Raji (cell line): ENCODE data around the gene NPC1.

ENCODE experiments used
- POLR2A ChIP-seq: IDR thresholded peaks from 2 replicates; pipeline ENCODE4 v1.6.1; 2011; ENCODE audit warnings: low read depth, low read length, control low read depth; ENCODE audit not compliant: insufficient read depth

The NPC1 gene

GRCh38 chr18:23572012-23572411, 14.3 kb downstream of the NPC1 start:
- no peak for TF ChIP-seq POLR2A

DNA sequence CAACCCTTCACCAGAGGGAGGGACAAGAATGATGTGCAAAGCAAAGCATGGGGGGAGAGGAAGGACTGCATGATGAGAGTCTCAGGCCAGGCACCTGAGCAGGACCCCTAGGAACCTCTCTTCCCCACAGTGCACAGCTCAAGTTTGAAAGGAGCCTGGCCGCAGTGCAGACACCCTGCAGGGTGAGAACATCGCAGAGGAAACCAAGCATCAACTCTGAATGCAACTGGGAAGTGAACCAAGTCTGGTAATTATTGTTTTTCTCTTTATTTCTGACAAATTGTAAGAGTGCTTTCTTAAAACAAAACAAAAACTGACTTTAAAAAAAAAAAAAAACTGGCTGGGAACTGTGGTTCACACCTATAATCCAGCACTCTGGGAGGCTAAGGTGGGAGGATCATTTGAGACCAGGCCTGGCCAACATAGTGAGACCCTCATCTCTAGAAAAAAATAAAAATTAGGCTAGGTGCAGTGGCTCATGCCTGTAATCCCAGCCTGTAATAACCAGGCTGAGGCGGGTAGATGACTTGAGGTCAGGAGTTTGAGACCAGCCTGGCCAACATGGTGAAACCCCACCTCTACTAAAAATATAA, 15.3 kb downstream of the NPC1 start:
- no peak for TF ChIP-seq POLR2A

DNA sequence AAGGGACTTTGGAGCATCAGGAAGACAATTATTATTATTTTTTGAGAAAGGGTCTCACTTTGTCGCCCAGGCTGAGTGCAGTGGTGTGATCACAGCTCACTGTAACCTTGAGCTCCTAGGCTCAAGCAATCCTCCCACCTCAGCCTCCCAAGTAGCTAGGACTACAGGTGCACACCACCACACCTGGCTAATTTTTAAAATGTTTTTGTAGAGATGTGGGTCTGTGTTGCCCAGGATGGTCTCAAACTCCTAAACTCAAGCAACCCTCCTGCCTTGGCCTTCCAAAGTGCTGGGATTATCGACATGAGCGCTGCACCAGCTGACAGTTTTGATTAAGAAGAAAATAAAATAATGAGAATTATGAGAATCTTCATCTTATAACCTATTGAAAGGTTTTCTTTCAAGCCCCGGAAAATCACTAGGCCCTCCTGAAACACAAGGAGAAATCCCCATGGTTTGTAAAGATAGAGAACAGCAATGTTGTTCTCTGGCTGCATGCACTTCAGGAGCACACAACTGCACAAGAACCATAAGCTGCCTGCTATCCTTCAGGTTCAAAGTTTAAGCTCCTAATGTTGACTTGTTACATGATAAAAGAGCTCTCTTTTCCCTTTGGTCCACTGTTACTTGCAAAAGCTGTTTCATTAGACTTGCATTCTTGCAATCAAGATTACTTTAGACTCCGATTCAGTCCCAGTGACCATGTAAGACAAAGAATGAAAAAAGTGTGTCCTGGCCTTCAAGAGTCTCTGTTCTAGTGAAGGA, 16.8 kb downstream of the NPC1 start:
- TF ChIP-seq POLR2A = no peak

DNA sequence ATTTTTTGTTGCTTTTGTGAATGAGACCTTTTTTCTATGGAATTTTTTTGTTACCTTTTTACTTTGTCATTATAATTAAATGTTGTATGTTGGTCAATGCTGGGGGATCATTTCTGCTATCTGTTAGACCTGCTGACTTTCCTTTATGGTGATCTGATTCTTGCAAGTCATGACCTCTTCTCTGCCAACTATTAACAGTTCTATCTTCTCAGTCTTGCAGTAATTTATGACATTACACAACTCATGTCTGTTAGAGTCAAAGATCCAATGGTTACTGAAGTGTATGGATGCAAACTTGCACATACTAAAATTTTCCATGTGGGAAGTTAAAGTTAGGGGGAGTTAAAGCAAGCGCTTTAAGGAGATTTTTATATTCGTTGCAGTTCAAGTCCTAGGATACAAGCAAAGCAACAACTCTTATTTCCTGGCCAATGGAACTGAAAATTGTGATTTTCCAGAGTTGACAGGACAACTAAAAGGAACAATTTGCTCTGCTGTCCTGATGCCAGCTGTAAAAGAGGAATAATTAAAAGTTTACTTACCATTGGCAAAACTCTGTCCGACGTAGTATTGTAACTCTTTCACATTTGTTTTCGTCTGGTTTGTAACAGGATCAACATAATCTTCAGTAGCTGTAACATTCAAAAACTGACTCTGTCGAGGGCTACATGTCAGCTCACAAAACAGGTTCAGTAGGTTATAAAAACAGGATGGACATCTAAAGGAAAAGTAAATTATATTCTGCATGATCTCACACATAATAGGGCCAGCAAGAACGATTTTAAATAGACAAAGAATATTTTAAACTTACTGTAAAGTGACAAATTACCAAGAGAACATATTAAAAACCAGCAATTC, 17.8 kb downstream of the NPC1 start:
- no peak for TF ChIP-seq POLR2A

GRCh38 chr18:23567671-23568070, 18.6 kb downstream of the NPC1 start:
- TF ChIP-seq POLR2A = no peak

DNA sequence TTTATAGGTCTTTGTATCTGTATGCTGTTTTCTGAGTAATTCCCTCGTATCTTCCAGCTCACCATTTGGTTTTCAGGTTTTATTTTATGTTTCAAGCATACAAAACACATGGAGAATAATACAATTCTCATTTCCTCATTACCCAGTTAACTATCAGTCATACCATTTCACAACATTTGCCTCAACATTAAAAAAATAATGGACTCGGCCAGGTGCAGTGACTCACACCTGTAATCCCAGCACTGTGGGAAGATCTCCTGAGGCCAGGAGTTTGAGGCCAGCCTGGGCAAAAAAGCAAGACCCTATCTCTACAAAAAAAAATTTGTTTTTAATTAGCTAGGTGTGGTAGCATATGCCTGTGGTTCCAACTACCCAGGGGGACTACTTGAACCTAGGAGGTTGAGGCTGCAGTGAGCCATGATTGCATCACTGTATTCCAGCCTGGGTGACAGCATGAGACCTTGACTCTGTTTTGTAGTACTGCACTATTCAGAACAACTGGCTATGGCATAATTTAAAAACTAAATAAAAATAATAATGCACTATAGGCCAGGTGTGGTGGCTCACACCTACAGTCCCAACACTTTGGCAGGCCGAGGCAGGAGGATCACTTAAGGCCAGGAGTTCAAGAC, 20.3 kb downstream of the NPC1 start:
- no peak for TF ChIP-seq POLR2A

- TF ChIP-seq POLR2A = no peak
These were observed 22.8 kb downstream of the NPC1 start for GRCh38 chr18:23563377-23564043.

DNA sequence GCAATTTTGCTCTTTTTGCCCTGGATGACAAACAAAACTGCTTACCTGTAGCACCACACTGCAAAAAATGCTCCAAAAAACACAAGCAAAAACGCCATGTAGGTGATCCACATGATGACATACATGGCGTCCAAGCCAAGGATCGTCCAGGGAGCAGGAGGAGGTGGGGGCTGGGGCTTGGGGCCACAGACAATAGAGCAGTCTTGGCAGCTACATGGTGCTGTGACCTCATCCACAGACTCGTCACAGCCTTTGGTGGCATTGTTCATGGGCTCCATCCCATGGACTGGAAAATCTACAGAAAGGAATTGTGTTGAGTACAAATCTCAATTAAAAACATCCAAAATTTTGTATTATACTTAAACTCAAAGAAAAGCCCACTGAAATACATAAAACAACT, 26.1 kb downstream of the NPC1 start:
- no peak for TF ChIP-seq POLR2A

- no peak for TF ChIP-seq POLR2A
These were observed 30.0 kb downstream of the NPC1 start for GRCh38 chr18:23556145-23556780.

DNA sequence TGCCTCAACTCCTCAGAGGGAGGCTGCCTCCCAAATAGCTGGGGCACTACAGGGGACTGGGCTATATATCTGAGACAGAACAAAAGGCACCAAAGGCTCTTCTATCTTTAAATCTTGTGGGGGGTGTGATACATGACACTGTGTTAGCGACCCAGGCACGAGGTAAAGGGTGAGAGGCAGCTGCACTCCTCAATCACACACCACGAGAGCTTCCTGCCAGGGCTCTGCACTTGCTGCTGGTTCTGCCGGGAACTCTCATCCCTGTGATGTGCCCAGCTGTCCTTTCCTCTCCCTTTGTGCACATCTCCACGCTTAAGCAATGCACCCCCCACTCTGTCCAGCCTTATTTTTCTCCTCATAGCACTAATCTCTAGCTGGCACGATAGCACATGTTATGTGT, 32.4 kb downstream of the NPC1 start:
- no peak for TF ChIP-seq POLR2A

DNA sequence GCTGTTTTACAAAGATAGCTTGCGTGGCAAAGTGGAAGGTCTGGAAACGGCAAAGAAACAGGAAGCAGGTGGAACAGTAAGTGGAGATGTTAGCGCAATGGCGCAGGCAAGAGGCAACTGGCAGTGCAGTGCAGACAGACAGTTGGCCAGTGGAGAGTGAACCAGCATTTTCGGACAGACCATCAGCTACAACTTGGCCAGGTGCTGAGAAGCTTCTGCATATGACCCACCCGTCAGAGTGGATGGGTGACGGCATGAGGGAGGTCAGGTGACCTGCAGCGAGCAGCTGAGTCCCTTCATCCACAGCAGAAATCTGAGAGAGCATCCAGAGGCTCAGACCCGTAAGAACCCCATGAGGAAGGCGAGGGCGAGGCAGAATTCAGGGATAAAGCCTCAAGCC, 33.8 kb downstream of the NPC1 start:
- no peak for TF ChIP-seq POLR2A

DNA sequence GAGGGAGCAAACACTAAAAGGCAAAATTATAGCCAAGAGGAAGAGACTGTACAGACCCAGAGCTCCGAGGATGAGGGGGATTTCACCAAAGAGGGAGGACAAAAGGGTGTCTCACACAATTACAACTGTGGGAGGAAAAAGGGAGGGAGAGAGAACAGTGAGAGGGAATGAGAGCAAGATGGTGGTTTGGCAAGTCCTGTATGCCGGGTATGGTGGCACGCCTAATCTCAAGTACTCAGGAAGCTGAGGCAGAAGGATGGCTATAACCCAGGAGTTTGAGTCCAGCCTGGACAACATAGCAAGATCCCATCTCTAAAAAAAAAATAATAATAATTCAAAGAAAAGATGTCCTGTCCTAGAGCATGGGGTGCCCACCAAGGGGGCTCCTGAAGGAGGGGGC, 34.3 kb downstream of the NPC1 start:
- TF ChIP-seq POLR2A = no peak

DNA sequence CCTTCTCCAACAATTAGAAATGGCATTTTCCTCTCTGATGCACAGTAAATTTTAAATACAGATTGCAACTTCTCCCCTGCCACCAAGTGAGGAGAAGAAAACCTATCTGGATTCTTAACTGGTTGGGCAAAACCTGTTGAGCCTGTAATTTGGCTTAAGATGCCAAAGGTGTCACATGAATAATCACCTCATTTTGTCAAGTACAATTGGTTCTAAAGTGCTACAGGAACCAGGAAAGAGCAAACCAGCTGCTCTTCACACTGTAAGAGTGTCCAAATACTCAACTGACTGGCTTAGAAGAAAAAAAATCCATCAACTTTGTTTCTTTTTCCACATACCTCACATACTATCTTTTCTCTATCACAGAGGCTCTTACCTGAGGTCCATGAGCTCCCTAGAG, 35.4 kb downstream of the NPC1 start:
- no peak for TF ChIP-seq POLR2A

DNA sequence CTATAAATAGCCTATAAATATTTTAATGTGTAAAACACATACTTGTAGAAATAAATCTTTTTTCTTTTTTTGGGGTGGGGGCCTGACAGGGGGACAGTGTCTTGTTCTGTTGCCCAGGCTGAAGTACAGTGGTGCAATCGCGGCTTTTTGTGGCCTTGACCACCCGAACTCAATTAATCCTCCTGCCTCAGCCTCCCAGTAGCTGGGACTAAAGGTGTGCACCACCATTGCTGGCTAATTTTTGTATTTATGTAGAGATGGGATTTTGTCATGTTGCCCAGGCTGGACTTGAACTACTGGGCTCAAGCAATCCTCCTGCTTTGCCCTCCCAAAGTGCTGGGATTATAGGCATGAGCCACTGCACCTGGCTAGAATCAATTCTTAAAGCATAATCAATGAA, 37.6 kb downstream of the NPC1 start:
- no peak for TF ChIP-seq POLR2A
